Fibroblast of lung (primary cell): ENCODE results near the gene ITGAL.

Source experiments
- EZH2 ChIP-seq: IDR thresholded peaks from 2 replicates; pipeline ENCODE4 v1.5.1; 2012; ENCODE audit warnings: low read length, control low read depth, mild to moderate bottlenecking; ENCODE audit errors: missing control alignments
- TF ChIP-seq, protein P1 (sequence below), 2 donors: IDR thresholded peaks in 1 of 2; conservative IDR thresholded peaks in 1 of 2; 1 replicate in 1 of 2; 2 replicates in 1 of 2; pipeline ENCODE4 v1.5.1; 2011 to 2012; ENCODE audit warnings: low read length in 2 of 2, control low read depth in 1 of 2, inconsistent platforms in 1 of 2, low read depth in 1 of 2, mild to moderate bottlenecking in 1 of 2

DNA sequence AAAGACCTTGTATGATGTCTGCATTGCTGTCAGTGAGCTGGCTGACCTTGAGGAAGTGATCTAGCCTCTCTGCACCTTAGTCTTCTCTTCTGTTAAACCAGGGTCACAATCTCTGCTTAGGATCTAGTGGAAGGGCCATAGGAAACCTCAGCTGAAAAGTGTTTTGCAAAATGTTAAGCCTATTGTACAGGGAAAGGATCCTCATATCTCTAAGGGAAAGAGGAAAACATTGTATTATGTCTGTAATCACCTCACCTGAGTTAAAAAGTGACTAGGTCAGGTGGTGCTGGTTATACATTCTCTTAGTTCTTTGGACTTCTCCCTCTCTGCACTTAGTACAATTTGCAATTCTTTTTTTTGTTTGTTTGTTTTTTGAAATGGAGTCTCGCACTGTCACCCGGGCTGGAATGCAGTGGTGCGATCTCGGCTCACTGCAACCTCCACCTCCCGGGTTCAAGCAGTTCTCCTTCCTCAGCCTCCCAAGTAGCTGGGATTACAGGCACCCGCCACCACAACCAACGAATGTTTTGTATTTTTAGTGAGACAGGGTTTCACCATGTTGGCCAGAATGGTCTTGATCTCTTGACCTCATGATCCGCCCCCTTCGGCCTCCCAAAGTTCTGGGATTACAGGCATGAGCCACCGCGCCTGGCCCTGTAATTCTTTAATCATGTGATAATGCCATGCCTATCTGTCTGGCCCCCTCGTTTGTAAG is 24.9 kb upstream of the ITGAL start:
- TF ChIP-seq, protein P1, sequence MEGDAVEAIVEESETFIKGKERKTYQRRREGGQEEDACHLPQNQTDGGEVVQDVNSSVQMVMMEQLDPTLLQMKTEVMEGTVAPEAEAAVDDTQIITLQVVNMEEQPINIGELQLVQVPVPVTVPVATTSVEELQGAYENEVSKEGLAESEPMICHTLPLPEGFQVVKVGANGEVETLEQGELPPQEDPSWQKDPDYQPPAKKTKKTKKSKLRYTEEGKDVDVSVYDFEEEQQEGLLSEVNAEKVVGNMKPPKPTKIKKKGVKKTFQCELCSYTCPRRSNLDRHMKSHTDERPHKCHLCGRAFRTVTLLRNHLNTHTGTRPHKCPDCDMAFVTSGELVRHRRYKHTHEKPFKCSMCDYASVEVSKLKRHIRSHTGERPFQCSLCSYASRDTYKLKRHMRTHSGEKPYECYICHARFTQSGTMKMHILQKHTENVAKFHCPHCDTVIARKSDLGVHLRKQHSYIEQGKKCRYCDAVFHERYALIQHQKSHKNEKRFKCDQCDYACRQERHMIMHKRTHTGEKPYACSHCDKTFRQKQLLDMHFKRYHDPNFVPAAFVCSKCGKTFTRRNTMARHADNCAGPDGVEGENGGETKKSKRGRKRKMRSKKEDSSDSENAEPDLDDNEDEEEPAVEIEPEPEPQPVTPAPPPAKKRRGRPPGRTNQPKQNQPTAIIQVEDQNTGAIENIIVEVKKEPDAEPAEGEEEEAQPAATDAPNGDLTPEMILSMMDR (conservative IDR thresholded peaks at IDR 0.05 in 1 of 2, IDR thresholded peaks at IDR 0.05 in 1 of 2; ENCODE audit: low read depth in 1 of 2, low read length in 2 of 2), result no peak
- no peak for TF ChIP-seq EZH2
